ENCODE results near the gene WDR20.

- TF ChIP-seq, protein P1, sequence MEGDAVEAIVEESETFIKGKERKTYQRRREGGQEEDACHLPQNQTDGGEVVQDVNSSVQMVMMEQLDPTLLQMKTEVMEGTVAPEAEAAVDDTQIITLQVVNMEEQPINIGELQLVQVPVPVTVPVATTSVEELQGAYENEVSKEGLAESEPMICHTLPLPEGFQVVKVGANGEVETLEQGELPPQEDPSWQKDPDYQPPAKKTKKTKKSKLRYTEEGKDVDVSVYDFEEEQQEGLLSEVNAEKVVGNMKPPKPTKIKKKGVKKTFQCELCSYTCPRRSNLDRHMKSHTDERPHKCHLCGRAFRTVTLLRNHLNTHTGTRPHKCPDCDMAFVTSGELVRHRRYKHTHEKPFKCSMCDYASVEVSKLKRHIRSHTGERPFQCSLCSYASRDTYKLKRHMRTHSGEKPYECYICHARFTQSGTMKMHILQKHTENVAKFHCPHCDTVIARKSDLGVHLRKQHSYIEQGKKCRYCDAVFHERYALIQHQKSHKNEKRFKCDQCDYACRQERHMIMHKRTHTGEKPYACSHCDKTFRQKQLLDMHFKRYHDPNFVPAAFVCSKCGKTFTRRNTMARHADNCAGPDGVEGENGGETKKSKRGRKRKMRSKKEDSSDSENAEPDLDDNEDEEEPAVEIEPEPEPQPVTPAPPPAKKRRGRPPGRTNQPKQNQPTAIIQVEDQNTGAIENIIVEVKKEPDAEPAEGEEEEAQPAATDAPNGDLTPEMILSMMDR (conservative IDR thresholded peaks at IDR 0.05; ENCODE audit: low read length): no peak
- no peak for TF ChIP-seq EZH2phosphoT487 (IDR thresholded peaks at IDR 0.05; ENCODE audit: borderline replicate concordance)
These were observed 57.2 kb downstream of the WDR20 start for GRCh38 chr14:102196902-102197230.

Data from Loucy (cell line).